Ammon's horn (tissue), 1 donor: Measurements from ENCODE around the gene RAB6B.

Source experiments
- DNase-seq: peaks from one replicate; pipeline ENCODE4 v3.0.0-alpha.2; 2016; ENCODE audit warnings: low spot score

The RAB6B gene

DNA sequence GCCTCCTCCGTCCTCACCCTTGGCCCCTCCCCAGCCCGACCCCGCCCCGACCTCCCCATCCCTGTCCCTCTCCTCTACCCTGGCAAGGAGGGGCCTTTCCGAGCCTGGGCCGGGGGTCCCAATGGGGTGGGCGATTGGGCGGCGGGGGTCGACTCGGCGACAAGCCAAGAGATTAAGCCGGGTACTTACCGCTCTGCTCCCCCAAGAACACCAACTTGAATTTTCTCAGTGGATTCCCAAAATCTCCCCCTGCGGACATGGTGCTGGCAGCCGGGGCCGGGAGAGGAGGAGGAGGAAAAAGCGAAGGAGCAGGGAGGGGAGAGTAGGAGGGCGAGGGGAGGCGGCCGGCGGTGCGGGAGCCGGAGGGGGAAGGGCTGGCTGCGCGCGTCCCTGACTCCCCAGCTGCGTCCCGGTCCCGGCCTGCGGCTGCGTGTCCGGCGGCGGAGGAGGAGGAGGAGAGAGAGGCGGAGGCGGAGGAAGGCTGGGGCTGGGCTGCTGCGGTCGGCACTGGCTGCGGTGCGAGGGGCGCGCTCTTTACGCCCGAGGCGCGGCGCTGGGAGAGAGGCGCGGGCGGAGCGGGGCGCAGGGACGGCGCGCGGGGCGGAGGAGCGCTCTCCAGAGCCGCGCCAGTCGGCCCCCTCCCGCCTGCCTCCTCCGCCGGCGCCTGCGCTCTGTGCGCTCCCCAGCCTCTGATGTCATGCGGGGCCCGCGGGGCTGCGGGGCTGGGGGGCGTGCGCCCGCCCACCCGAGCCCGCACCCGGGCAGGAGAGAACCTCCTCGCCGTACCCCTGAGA, at the start of gene RAB6B:
Gene RAB6B (minus strand): TSS at position 675 of the 794 bp plus-strand sequence. CDS start 416 bp downstream, at position 259.
- DNase-seq, result peak; percentile 78

DNA sequence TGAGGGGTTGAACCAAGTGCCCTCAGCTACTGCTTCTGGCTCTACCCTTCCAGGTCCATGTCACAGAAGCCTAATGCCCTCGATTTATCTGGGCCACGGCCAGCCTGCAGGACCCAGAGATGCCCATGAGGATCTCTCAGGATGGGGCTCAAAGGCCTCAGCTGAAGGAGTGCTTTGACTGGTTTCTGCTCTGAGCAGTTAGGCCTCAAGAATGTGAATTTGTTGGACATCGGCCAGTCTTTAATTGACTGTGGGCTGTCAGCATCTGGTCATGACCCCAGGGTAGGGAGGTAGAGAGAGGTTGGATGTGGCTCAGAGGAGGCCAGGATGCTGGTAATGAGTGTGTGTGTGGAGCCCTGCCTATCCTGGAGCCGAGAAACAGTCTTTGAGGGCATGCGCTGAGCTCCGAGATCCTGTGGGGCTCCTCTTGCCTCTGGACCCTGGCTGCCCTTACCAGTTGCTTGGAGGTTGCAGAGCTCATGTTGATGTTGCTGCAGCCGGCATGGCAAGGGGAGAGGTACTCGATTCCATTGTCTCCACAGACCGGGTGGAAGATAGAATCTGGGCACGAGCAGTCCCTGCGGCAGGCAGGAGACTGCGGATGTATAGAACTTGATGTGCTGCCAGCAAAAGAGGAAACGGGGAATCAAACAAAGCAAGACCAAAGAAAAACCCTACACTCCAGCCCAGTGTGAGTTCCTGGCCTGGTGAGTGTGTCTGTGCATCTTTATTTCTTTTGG, 49.1 kb upstream of the RAB6B start:
- no peak for DNase-seq

GRCh38 chr3:133944181-133944580, 48.5 kb upstream of the RAB6B start:
- no peak for DNase-seq

DNA sequence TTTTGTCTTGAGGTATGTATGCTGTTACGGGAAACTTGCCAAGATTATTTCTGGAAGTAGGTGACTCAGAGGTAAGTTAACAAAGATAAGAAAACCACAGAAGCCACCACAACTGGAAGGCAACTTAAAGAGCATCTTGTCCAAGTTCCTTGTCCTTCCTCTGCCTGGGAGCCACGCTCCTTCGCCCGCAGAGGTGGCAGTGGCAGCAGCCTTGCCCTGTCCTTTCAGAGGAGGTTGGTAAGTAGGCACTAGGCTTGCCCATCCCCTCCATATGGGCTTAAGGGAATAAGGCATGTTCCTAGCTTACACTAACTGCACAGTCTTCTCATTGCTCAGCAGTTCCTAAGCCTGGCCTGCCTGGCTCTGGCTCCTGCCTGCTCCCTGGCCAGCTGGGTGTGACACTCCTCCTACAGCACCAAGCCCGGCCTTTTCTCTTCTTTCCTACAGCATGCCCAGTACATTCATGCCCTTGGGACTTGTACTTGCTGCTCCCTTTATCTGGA, 48.0 kb upstream of the RAB6B start:
- no peak for DNase-seq

- DNase-seq, result no peak
Observed at GRCh38 chr3:133943031-133943535, 47.4 kb upstream of the RAB6B start.

GRCh38 chr3:133941415-133941821, 45.7 kb upstream of the RAB6B start:
- DNase-seq, result no peak

- DNase-seq, result no peak
Observed at GRCh38 chr3:133940536-133940935, 44.9 kb upstream of the RAB6B start.

DNA sequence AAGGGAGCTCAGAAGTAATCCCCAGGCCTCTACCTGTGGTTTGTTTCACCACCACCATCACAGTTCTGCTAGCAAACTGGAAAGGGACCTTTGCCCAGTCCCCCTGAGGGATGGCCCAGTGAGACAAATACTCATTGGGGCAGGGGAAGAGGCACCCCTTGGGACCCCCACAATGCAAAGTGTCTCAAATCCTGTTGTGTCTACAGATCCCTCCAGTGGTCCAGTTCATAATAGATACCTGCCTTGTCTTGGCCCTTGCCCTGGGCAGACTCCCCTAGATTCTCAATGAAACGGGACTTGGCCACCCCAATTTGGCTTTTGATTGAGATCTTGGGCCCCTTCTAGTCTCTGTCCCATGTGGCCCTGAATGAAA, 43.8 kb upstream of the RAB6B start:
- no peak for DNase-seq

DNA sequence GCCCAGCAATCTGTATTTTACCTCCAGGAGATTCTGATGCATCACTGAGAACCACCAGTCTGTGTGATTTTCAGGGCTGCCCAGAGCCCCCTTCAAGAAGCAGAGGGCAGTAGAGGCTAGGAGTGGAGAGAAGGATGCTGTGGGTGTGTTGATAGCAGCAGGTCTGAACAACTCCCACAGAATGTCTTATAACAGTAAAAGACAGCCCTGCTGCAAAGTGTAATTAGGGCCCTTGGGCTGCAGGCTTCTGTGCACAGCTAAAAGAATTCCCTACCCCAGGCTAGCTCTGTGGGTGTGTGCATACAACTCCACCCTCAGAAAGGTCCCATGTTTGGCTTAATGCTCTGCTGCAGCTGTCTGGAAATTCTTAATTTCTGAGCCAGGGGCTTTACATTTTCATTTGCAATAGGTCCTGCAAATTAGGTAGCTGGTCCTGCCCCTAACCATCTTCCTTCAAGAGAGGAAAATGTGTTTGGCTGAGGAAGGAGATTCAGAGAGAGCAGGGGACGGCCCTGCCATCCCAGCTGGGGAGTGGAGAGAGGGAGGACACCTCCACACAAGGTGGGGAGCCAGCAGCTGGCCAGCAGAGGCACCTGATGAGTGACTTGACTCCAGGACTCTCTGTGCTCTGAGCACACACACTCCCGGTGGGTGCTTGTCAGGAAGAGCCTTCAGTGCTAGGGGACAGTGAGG, 43.2 kb upstream of the RAB6B start:
- peak; percentile 30 for DNase-seq

DNA sequence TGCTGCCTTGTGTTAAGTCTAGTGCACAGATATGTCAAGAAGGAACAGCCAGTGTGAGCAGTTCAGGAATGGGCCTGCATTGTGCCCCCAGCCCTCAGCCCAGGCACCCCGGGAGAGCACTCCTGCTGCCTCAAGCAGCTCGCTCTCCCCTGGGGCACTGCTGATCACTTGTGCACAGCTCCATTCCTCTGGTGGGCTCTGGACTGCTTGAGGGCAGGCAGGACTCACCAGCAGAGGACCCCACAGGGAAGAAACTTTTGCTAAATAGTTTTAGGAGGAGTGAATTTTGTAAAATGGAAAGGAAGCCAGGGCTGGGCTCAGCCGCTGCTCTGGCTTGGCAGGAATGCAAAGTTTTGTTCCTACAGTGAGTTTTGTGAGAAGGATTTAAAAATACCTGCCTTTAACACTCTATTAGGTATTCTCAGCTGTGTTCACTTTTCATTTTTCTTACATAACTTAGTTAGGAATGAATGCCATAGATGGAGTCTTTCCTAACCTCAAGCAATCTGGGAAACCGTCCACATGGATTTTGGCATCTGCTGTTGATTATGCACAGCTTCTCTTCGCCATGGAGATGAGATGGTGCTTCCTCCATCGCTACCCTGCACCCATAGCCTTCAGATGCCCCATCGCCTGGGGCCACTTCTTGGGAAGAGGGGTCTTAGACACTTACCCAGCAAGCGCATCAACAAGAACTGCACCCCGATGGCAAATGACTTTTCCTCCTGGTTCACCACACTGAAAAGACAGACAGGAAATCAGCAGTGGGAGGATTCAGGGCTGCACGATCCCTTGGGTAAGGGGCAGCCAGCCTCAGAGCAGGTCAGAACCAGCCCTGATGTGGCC, 42.3 kb upstream of the RAB6B start:
- DNase-seq, result peak; percentile 57

- no peak for DNase-seq
Observed at GRCh38 chr3:133937061-133937686, 41.5 kb upstream of the RAB6B start.

DNA sequence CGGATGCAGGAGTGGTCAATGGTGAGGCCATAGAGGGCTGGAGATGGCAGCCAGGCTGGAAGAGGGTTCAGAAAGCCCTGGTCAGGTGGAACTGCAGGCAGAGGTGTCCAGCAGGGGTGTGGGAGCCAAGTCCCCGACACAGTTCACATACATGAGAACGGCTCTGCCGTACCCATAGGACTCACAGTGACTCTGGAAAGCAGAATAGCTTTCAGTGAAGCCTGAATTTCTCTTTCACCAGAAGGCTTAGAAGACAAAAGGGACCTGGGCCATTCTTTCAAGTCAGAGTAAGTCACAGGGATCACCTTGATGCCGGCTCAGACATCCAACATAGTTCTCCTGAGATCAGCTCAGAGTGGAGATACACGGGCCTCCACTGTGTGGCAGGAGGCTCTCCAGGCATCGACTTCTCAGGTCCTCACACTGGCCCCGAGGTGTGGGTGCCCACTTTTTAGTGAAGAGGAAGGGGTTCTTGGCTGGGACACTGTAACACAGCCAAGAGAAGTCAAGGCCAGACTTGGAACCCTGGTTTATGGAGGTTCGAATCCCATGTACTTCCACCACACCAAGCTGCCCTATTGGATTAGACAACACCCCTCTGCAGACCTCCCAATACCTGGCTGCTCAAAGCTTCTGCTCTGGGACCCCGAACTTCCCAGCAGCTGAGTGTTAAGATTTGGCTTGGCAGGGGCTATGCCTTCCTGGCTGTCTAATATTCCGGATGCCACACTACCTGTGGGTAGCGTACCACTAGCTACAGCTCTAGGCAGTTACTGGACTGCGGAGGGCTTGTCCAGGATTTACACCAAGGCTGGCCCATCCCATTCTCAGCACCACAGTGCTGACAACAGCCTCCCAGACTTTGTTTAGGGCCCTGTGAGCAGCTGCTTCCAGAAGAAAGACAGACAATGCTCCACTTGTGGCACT, 40.4 kb upstream of the RAB6B start:
- DNase-seq, result no peak

GRCh38 chr3:133934996-133935842, 39.5 kb upstream of the RAB6B start:
- no peak for DNase-seq

DNA sequence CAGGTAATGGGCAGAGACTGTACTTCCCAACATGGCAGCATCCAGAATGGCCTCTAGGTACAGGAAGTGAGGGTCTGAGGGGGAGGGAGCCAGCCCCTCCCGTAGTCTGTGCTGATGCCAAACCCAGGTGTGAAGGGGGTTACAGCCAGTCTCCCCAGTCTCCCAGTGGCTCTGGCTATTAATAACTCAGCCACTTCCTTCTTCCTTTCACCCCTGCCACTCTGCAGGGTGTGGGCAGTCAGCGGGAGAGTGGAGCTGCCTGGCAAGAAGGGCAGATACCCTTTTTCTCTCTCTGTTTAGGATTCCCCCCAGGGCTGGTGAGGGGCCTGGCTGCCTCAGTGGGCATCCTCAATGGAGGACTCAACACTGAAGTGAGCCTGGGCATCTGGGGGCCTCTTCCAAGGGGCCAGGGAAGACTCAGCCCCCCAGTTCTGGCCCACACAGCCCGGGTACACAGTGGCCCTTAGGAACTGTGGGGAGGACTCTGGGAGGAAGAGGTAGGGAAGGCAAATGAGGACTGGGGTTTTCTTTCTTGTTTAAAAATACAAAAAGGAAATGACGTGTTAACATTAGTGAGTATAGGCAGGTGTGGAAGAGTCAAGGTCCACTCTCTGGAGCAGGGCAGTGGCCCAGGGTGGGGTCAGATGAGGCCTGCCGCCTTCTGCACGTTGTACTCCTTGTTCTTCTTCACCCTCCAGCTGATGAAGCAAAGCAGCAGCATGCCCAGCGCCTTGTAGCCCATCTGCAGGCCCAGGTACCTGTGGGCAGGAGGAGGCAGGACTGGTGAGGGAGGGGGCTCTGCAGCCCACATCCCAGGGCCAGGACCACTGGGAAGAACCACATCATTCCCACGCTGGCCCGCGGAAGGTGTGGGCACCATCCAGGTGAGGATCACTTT, 38.6 kb upstream of the RAB6B start:
- no peak for DNase-seq

GRCh38 chr3:133933097-133934024, 37.7 kb upstream of the RAB6B start:
- no peak for DNase-seq

- DNase-seq, result no peak
Observed at GRCh38 chr3:133932009-133932408, 36.3 kb upstream of the RAB6B start.

DNA sequence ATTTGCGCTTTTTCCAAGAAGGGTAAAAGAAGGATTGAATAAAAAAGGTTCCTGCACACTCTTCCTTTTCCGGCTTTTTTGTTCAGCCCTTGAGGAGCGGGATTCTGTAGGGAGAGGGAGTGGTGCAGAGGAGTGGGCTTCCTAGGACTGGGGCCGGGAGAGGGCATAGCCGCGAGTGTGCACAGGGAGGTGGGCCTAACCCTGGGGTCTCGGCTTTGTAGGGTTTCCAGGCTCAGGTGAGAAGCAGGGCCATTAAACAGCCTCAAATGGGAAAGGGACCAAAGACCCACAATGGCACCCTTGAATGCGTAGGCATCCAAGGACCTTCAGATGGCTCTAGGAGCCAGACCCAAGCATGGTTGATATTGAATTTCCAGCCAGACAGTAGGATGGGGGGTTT, 35.4 kb upstream of the RAB6B start:
- no peak for DNase-seq
